NCI-H128 (cell line): ENCODE measurements around the gene LCNL1.

Experiments used
- DNase-seq: peaks from one replicate; lab custom pipeline; 2025; ENCODE audit not compliant: unreplicated experiment; lab: John Stamatoyannopoulos, UW

Gene LCNL1

GRCh38 chr9:136958473-136958872 is 24.3 kb upstream of the LCNL1 start:
- no peak for DNase-seq

DNA sequence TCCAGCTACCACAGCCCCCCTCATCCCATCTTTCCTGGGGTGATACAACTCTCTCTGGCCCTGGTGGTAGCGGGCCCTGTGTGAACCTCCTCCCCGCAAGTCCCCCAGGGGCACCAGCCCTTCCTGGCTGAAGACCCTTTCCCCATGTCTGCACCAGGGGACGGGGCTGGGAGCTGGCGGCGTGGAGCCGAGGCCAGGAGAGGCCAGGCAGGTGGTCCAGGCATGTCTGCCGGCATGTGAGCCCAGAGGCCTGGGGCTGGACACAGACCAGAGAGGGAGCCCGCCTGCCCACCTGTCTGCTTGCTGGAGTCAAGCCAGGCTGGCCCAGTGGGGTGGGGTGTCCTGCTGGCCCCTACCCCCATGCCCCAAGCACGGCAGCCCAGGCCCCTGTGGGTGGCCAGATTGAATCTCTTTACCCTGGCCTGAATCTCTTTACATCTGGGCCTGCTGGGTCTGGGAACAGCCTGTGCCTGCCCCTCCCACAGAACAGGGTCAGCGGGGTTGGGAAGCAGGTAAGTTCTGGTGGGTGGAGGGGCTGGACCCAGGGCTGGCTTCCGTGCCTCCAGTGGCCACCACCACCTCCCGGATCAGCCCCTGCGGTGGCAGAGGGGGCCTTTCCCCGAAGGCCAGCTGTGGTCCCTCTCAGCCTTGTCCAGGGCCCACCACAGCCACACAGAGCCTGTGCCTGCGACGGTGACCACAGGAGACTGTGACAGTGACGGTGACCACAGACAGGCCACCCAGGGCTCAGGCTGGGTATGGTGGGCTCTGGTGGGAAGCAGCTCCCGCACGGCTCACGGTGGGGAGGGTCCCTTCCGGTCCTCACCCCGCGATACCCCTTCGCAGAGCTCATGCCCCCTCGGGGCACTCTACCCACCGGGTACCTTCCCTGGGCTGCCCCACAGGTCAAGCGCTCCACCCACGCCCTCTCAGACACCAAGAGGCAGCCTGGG is 23.6 kb upstream of the LCNL1 start:
- no peak for DNase-seq

DNA sequence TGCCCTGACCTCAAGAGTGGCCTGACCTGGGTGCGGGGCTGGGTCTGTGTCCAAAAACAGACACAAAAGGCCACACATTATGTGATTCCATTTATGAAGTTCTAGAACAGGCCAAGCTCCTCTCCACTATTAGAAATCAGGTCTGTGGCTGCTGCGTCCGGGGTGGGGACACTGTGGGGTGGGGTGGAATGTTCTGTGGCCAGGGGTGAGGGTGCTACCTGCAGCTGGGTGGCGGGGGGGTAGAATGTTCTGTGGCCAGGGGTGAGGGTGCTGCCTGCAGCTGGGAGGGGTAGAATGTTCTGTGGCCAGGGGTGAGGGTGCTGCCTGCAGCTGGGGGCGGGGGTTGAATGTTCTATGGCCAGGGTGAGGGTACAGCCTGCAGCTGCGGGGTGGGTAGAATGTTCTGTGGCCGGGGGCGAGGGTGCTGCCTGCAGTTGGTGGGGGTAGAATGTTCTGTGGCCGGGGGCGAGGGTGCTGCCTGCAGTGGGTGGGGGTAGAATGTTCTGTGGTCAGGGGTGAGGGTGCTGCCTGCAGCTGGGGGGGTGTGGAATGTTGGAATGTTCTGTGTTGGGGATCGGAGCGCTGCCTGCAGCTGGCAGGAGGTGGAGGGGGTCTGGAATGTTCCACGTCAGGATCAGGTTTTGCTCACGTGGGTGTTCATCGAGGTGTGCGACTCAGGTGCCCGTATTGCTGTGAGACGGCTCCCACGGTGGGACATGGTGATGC is 22.4 kb upstream of the LCNL1 start:
- DNase-seq = no peak

DNA sequence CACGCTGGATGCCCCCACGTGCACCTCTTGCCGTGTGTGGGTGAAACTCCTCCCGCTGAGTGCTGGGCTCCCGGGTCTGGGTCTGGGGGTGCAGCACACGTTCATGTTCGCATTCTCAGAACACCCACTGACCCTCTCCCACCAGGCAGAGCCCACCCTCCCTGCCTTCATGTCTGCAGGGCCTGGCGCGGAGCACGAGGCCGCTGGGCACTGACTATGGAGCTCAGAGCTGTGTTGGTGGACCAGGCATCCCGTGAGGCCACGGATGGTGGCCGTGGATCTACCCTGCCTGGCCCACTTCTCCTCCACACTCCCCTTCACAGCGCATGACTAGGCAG is 21.9 kb upstream of the LCNL1 start:
- DNase-seq = no peak

DNA sequence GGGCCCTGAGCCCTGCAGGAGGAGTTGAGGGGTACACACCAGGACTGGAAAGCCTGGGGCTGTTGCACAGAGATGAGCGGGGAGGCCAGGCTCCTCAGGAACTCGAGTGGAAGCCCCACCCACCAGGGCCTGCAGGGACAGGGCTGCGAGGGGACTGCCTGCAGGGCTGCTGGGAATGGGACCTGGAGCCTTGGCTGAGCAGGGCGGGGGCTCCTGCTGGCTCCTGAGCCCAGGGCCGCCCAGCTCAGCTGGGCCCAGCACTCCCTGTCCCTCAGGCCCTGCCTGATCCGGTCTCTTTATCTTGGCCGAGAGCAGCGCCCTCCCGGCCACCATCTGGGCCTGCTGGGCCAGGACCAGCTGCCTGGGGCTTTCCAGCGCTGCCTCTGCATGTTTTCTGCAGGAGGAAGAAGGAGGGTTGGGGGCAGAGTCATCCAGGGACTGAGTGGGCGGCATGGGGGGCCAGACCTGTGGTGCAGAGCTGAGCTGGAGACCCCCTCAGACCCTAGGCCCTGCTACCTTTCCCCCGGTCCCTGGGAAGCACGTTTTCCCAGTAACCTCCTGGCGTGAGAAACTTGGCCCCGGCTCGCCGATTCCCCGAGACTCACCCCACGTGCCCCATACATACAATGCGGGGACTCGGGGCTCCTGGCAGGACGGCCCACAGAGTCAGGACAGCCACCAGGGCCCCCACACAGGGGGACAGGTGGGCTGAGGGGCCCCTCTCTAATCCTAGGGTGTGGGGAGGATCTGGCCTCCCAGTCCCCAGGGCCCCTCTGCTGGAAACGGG is 21.3 kb upstream of the LCNL1 start:
- no peak for DNase-seq

DNA sequence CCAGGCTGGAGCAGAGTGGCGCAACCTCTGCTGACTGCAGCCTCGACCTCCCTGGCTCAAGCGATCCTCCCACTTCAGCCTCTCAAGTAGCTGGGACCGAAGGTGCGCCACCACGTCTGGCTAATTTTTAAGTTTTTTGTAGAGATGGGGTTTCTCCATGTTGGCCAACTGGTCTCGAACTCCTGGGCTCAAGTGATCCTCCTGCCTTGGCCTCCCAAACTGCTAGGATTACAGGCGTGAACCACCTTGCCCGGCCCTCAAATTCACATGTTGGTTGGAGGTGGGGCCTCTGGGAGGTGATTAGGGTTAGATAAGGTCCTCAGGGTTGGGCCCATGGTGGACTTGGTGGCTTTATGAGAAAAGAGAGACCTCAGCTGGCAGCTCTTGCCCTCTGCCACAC is 20.6 kb upstream of the LCNL1 start:
- DNase-seq = no peak

- no peak for DNase-seq
Measured at GRCh38 chr9:136962701-136963248, 20.0 kb upstream of the LCNL1 start.

DNA sequence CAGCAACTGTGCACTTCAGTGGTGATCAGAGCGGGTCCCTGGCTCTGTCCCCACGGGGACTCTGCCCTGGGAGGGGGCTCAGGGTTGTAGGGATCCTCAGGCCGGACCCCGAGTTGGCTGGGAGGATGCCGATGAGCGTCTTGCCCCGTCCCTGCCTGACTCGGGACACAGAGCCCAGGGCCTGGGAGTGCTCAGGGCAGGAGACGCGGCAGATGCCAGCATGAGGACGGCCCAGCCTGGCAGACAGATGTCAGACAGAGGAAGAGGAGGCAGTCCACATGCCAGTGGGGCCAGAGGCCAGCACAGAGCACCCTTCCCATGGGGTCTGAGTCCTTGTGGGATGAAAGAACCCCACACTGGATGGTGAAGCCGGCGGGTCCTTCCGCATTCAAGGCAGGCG is 19.5 kb upstream of the LCNL1 start:
- no peak for DNase-seq

DNA sequence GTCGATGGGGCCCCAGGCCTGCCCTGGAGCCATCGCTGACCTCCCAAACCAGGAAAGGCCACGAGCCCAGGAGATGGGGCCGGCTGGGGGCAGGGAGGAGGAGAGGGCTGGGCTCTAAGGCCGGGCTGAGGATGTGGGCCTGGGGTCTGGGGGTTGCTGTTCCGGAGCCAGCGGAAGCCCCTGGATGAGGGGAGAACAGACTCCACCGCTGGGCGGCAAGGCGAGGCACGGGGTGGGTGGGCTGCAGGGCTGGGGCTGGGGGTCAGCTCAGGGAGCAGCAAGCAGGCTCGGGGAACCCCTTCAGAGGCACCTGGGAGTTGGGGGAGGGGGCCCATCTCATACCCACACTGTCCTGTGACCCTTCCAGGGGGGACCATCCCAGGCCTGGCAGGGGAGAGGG is 19.0 kb upstream of the LCNL1 start:
- DNase-seq = no peak

GRCh38 chr9:136964171-136964689 is 18.6 kb upstream of the LCNL1 start:
- DNase-seq = no peak

DNA sequence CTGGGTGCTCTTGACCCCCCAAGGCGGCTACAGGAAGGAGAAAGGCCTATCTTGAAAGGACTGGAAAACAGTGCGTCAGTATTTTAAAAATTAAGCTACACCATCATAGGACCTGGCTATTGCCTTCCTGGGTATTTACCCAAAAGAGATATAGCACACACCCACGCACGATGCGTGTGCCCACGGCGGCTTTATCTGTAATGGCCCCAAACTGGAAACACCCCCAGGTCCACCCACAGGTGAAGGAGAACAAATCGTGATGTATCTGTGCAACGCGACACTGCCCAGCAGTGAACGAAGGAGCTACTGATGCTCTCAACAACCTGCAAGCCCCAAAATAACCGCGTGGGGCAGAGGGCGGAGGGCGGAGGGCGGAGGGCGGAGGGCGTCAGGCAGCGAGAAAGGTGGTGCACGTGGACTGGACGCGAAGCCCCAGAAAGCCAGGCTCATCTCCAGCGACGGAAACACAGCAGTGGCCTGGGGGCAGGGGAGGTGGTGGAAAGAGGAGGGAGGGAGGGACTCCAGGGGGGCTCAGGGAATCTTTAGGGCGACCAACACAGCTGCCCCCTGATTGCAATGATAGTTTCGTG is 17.9 kb upstream of the LCNL1 start:
- DNase-seq = no peak

GRCh38 chr9:136965771-136966484 is 16.9 kb upstream of the LCNL1 start:
- no peak for DNase-seq

DNA sequence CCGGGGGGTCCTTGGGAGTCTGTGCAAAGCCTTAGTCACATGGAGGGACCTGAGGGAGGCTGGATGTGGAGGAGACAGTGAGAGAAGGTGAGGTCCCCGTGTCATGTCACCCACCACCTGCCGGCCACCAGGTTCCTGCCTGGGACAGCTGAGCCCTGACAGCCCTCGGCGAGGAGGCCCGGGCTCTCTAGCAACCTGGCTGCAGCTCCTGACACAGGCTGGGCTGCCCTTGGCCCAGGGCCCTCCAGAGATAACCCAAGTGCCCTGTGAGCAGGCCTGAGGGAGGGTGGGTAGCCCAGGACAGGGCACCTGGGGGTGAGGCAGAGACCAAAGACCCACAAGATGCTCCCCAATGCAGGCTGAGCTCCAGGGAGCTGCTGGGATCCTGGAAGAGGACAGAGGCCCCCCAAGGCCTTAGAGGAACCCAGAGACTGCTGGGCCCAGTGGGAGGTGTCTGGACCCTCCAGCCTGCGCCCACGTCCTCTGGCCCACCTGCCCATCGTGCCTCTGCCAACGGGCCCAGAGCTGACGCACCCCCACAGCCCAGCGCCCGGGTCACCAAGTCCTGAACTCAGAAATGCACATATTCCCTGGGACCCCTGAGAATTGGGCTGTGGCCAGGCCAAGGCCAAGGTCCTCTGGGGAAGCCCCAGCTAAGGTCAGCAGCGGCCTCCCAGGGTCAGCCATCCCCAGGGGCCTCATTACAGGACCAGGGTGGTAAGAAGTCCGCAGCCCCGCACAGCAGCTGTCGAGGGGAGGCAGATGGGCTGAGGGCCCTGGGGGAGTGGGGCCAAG is 14.3 kb upstream of the LCNL1 start:
- DNase-seq = no peak

GRCh38 chr9:136969150-136969549 is 13.6 kb upstream of the LCNL1 start:
- no peak for DNase-seq

- no peak for DNase-seq
Measured at GRCh38 chr9:136969774-136970173, 13.0 kb upstream of the LCNL1 start.

- no peak for DNase-seq
Measured at GRCh38 chr9:136970361-136970760, 12.4 kb upstream of the LCNL1 start.

- DNase-seq = no peak
Measured at GRCh38 chr9:136971746-136972145, 11.0 kb upstream of the LCNL1 start.

- DNase-seq = no peak
Measured at GRCh38 chr9:136972335-136972734, 10.5 kb upstream of the LCNL1 start.

- DNase-seq = no peak
Measured at GRCh38 chr9:136972743-136973142, 10.1 kb upstream of the LCNL1 start.
